ENCODE measurements around the gene FAM118B.
"Not testable (repeated sequence)": the region's sequence is repeated elsewhere in the genome, so short reads cannot be mapped to it uniquely, and the experiment has no call there.

The FAM118B gene

GRCh38 chr11:126277780-126278179 lies 66.2 kb downstream of the FAM118B start:
- DNase-seq: no peak

- no peak for DNase-seq
Observed at GRCh38 chr11:126279191-126279590, 67.6 kb downstream of the FAM118B start.

GRCh38 chr11:126280595-126280994 lies 69.0 kb downstream of the FAM118B start:
- DNase-seq: no peak

GRCh38 chr11:126281245-126281644 lies 69.7 kb downstream of the FAM118B start:
- DNase-seq: no peak

- no peak for DNase-seq
Observed at GRCh38 chr11:126281666-126282175, 70.1 kb downstream of the FAM118B start.

GRCh38 chr11:126282361-126282735 lies 70.8 kb downstream of the FAM118B start:
- peak; percentile 67 for DNase-seq

- DNase-seq: peak; percentile 84
Observed at GRCh38 chr11:126282736-126283591, 71.4 kb downstream of the FAM118B start, which contains the start of gene TIRAP. Gene TIRAP (plus strand): TSS chr11:126283093. CDS start chr11:126290895, 7,802 bp downstream.

- DNase-seq: peak; percentile 92
Observed at GRCh38 chr11:126284829-126285228, 73.2 kb downstream of the FAM118B start.

- no peak for DNase-seq
Observed at GRCh38 chr11:126288237-126288636, 76.7 kb downstream of the FAM118B start.

GRCh38 chr11:126290887-126291286 lies 79.3 kb downstream of the FAM118B start:
- DNase-seq: no peak

GRCh38 chr11:126293726-126294125 lies 82.1 kb downstream of the FAM118B start:
- DNase-seq: no peak

GRCh38 chr11:126297004-126297403 lies 85.4 kb downstream of the FAM118B start:
- no peak for DNase-seq

- peak; percentile 96 for DNase-seq
Observed at GRCh38 chr11:126303623-126304456, 92.3 kb downstream of the FAM118B start, which contains the start of gene DCPS. Gene DCPS (plus strand): TSS chr11:126304060. CDS start chr11:126304081, 21 bp downstream.

- DNase-seq: peak; percentile 77
Observed at GRCh38 chr11:126304457-126305075, 93.0 kb downstream of the FAM118B start.

GRCh38 chr11:126305699-126306098 lies 94.1 kb downstream of the FAM118B start:
- no peak for DNase-seq

GRCh38 chr11:126307706-126308105 lies 96.1 kb downstream of the FAM118B start:
- DNase-seq: peak; percentile 35

- no peak for DNase-seq
Observed at GRCh38 chr11:126308271-126308671, 96.7 kb downstream of the FAM118B start.

GRCh38 chr11:126308771-126309170 lies 97.2 kb downstream of the FAM118B start:
- not testable (repeated sequence) for DNase-seq

GRCh38 chr11:126310200-126310991 lies 98.8 kb downstream of the FAM118B start:
- peak; percentile 81 for DNase-seq

GRCh38 chr11:126310992-126311310 lies 99.4 kb downstream of the FAM118B start:
- no peak for DNase-seq

- no peak for DNase-seq
Observed at GRCh38 chr11:126311401-126312291, 100.1 kb downstream of the FAM118B start.
